ENCODE results near the gene SMARCA2.

Gene SMARCA2

GRCh38 chr9:1996156-1996555 lies 19.0 kb upstream of the SMARCA2 start:
- Mint-ChIP-seq H3K9me3 (no peaks in the 10 kb centered on the region), H3K4me1 (ENCODE audit: low read depth) (peaks cover 6% of the 10 kb centered on the region), H3K27ac (no peak overlapping the region), H3K36me3 (ENCODE audit: low read depth) (no peaks in the 10 kb centered on the region), H3K27me3 (peaks cover 5% of the 10 kb centered on the region), H3K4me3 (no peak overlapping the region)
- intact Hi-C loops (cut with micrococcal nuclease) = no loop called here

- intact Hi-C loops (cut with micrococcal nuclease) = no loop called here
- H3K4me1 Mint-ChIP-seq (ENCODE audit: low read depth) = peaks cover 6% of the 10 kb centered on the region
- H3K36me3 Mint-ChIP-seq (ENCODE audit: low read depth) = no peaks in the 10 kb centered on the region
- H3K4me3 Mint-ChIP-seq = no peak overlapping the region
- no peaks in the 10 kb centered on the region for H3K9me3 Mint-ChIP-seq
- H3K27me3 Mint-ChIP-seq = peaks cover 5% of the 10 kb centered on the region
- no peak overlapping the region for H3K27ac Mint-ChIP-seq
Measured at GRCh38 chr9:1997646-1998045, 17.5 kb upstream of the SMARCA2 start.

- H3K4me3 Mint-ChIP-seq = no peak overlapping the region
- peaks cover 5% of the 10 kb centered on the region for H3K27me3 Mint-ChIP-seq
- H3K36me3 Mint-ChIP-seq (ENCODE audit: low read depth) = no peaks in the 10 kb centered on the region
- no peaks in the 10 kb centered on the region for H3K9me3 Mint-ChIP-seq
- H3K27ac Mint-ChIP-seq = no peak overlapping the region
- H3K4me1 Mint-ChIP-seq (ENCODE audit: low read depth) = peaks cover 6% of the 10 kb centered on the region
- intact Hi-C loops (cut with micrococcal nuclease) = no loop called here
Measured at GRCh38 chr9:1998111-1998510, 17.0 kb upstream of the SMARCA2 start.

GRCh38 chr9:2000314-2000713 lies 14.8 kb upstream of the SMARCA2 start:
- Mint-ChIP-seq H3K27ac (no peak overlapping the region), H3K4me3 (no peak overlapping the region), H3K27me3 (peaks cover 8% of the 10 kb centered on the region), H3K4me1 (ENCODE audit: low read depth) (peaks cover 6% of the 10 kb centered on the region), H3K9me3 (no peaks in the 10 kb centered on the region), H3K36me3 (ENCODE audit: low read depth) (no peaks in the 10 kb centered on the region)
- intact Hi-C loops (cut with micrococcal nuclease) = no loop called here

GRCh38 chr9:2008372-2008771 lies 6.8 kb upstream of the SMARCA2 start:
- H3K4me1 Mint-ChIP-seq (ENCODE audit: low read depth) = no peaks in the 10 kb centered on the region
- peaks cover 3% of the 10 kb centered on the region for H3K27me3 Mint-ChIP-seq
- intact Hi-C loops (cut with micrococcal nuclease) = no loop called here
- no peak overlapping the region for H3K4me3 Mint-ChIP-seq
- no peaks in the 10 kb centered on the region for H3K36me3 Mint-ChIP-seq (ENCODE audit: low read depth)
- H3K27ac Mint-ChIP-seq = no peak overlapping the region
- no peaks in the 10 kb centered on the region for H3K9me3 Mint-ChIP-seq

- intact Hi-C loops (cut with micrococcal nuclease) = no loop called here
- H3K27me3 Mint-ChIP-seq = no peaks in the 10 kb centered on the region
- no peaks in the 10 kb centered on the region for H3K9me3 Mint-ChIP-seq
- peaks cover 4% of the 10 kb centered on the region for H3K4me1 Mint-ChIP-seq (ENCODE audit: low read depth)
- no peak overlapping the region for H3K4me3 Mint-ChIP-seq
- H3K27ac Mint-ChIP-seq = no peak overlapping the region
- H3K36me3 Mint-ChIP-seq (ENCODE audit: low read depth) = peaks cover 28% of the 10 kb centered on the region
Measured at GRCh38 chr9:2012347-2012746, 2.8 kb upstream of the SMARCA2 start.

GRCh38 chr9:2013743-2014475 lies 1.2 kb upstream of the SMARCA2 start:
- Mint-ChIP-seq H3K27ac (peak overlapping the region; percentile 96), H3K27me3 (no peaks in the 10 kb centered on the region), H3K9me3 (no peaks in the 10 kb centered on the region), H3K4me1 (ENCODE audit: low read depth) (peaks cover 7% of the 10 kb centered on the region), H3K4me3 (peak overlapping the region; percentile 94), H3K36me3 (ENCODE audit: low read depth) (peaks cover 37% of the 10 kb centered on the region)
- intact Hi-C loops (cut with micrococcal nuclease) = no loop called here

GRCh38 chr9:2015581-2016407 lies 647 bp downstream of the SMARCA2 start:
- Mint-ChIP-seq H3K4me1 (ENCODE audit: low read depth) (peaks cover 10% of the 10 kb centered on the region), H3K36me3 (ENCODE audit: low read depth) (peaks cover 37% of the 10 kb centered on the region)

GRCh38 chr9:2016408-2017330 lies 1.5 kb downstream of the SMARCA2 start:
- H3K27ac Mint-ChIP-seq = peak overlapping the region; percentile 96
- peaks cover 38% of the 10 kb centered on the region for H3K36me3 Mint-ChIP-seq (ENCODE audit: low read depth)
- peak overlapping the region; percentile 94 for H3K4me3 Mint-ChIP-seq
- H3K27me3 Mint-ChIP-seq = no peaks in the 10 kb centered on the region
- intact Hi-C loops (cut with micrococcal nuclease) = loop anchor here (5.0 kb wide), 2 partner anchors 141 to 826 kb away; partner anchors contain the start of gene PUM3
- H3K9me3 Mint-ChIP-seq = no peaks in the 10 kb centered on the region
- peaks cover 14% of the 10 kb centered on the region for H3K4me1 Mint-ChIP-seq (ENCODE audit: low read depth)

More at GRCh38 chr9:2015581-2016407, 647 bp downstream of the SMARCA2 start:
- intact Hi-C loops (cut with micrococcal nuclease) = loop anchor here (5.0 kb wide), 2 partner anchors 142 to 827 kb away; partner anchors contain the start of gene PUM3
- Mint-ChIP-seq H3K27ac (peak overlapping the region; percentile 96), H3K4me3 (peak overlapping the region; percentile 94), H3K9me3 (no peaks in the 10 kb centered on the region), H3K27me3 (no peaks in the 10 kb centered on the region)

GRCh38 chr9:2017331-2018161 lies 2.4 kb downstream of the SMARCA2 start:
- H3K4me3 Mint-ChIP-seq = peak overlapping the region; percentile 94
- peaks cover 43% of the 10 kb centered on the region for H3K36me3 Mint-ChIP-seq (ENCODE audit: low read depth)
- H3K9me3 Mint-ChIP-seq = no peaks in the 10 kb centered on the region
- no peaks in the 10 kb centered on the region for H3K27me3 Mint-ChIP-seq
- peak overlapping the region; percentile 96 for H3K27ac Mint-ChIP-seq
- intact Hi-C loops (cut with micrococcal nuclease) = loop anchor here (5.0 kb wide), 2 partner anchors 140 to 825 kb away; partner anchors contain the start of gene PUM3
- H3K4me1 Mint-ChIP-seq (ENCODE audit: low read depth) = peaks cover 21% of the 10 kb centered on the region

- H3K36me3 Mint-ChIP-seq (ENCODE audit: low read depth) = peaks cover 43% of the 10 kb centered on the region
- H3K27ac Mint-ChIP-seq = peak overlapping the region; percentile 96
- intact Hi-C loops (cut with micrococcal nuclease) = loop anchor here (5.0 kb wide), 2 partner anchors 139 to 824 kb away; partner anchors contain the start of gene PUM3
- peak overlapping the region; percentile 94 for H3K4me3 Mint-ChIP-seq
- H3K9me3 Mint-ChIP-seq = no peaks in the 10 kb centered on the region
- H3K27me3 Mint-ChIP-seq = no peaks in the 10 kb centered on the region
- H3K4me1 Mint-ChIP-seq (ENCODE audit: low read depth) = peaks cover 25% of the 10 kb centered on the region
Measured at GRCh38 chr9:2018162-2018643, 3.1 kb downstream of the SMARCA2 start.

- no peaks in the 10 kb centered on the region for H3K27me3 Mint-ChIP-seq
- peaks cover 43% of the 10 kb centered on the region for H3K36me3 Mint-ChIP-seq (ENCODE audit: low read depth)
- peaks cover 33% of the 10 kb centered on the region for H3K4me1 Mint-ChIP-seq (ENCODE audit: low read depth)
- intact Hi-C loops (cut with micrococcal nuclease) = loop anchor here (5.0 kb wide), 2 partner anchors 138 to 823 kb away; partner anchors contain the start of gene PUM3
- H3K4me3 Mint-ChIP-seq = peak overlapping the region; percentile 94
- no peaks in the 10 kb centered on the region for H3K9me3 Mint-ChIP-seq
- H3K27ac Mint-ChIP-seq = peak overlapping the region; percentile 96
Measured at GRCh38 chr9:2018764-2019558, 3.8 kb downstream of the SMARCA2 start.
